Stimulated activated CD4-positive, alpha-beta T cell treated with anti-CD3 and anti-CD28 coated beads, Interleukin-1b, Interleukin-23, amount 100 ng/mL, for 24 hours (primary cell): ENCODE measurements around the gene AREG.

Experiments used
- DNase-seq, 4 experiments: peaks; one replicate each; pipeline ENCODE4 v3.0.0-alpha.2; 2020; ENCODE audit warnings: low read depth in 4 of 4, low spot score in 1 of 4

The AREG gene

GRCh38 chr4:74504212-74504611, 59.3 kb downstream of the AREG start:
- no peak for DNase-seq
